BJ (cell line): ENCODE measurements around the gene CCDC33. TPM values are rescaled to one million over a fixed set of nuclear protein-coding genes. Genes with fewer than 3 reads are reported as not detected.

ENCODE experiments used
- CTCF ChIA-PET: fragments of 350-600 bp; formaldehyde crosslinking; extraction: SDS; loops from one replicate; lab custom pipeline; 2021; ENCODE audit warnings: antibody characterized with exemption, inconsistent platforms; lab: Yijun Ruan, JAX
- POLR2A ChIA-PET: fragments of 300-600 bp; sonication (Branson Sonifier 250); formaldehyde crosslinking; extraction: SDS; loops from one replicate; lab custom pipeline; 2021; ENCODE audit warnings: antibody characterized with exemption; lab: Charles Lee
- DNase-seq: peaks from one replicate; pipeline ENCODE4 v3.0.0-alpha.2; 2011; ENCODE audit warnings: low read depth
- H3K27me3 ChIP-seq: 2 replicates; pipeline ENCODE4 v1.6.0; 2011; ENCODE audit warnings: low read length; ENCODE audit not compliant: control insufficient read depth, insufficient read depth
- H3K36me3 ChIP-seq: 2 replicates; pipeline ENCODE4 v1.5.1; 2011; ENCODE audit warnings: low read length; ENCODE audit not compliant: control insufficient read depth, insufficient read depth
- H3K4me3 ChIP-seq: 2 replicates; pipeline ENCODE4 v1.5.1; 2011; ENCODE audit warnings: low read depth, mild to moderate bottlenecking, control low read depth, low read length
- polyA plus RNA-seq: library from polyadenylated mRNA; depleted of rRNA; stranded (reverse); fragments of >200 nt; gene quantifications from 2 replicates; pipeline ENCODE4 v1.2.3, GENCODE V29; 2011
- TF ChIP-seq, protein P1 (sequence below): IDR thresholded peaks from 2 replicates; pipeline ENCODE4 v1.5.1; 2011; ENCODE audit warnings: low read depth, mild to moderate bottlenecking, control low read depth, inconsistent platforms, low read length, moderate library complexity; ENCODE audit not compliant: insufficient read depth

The CCDC33 gene
- polyA plus RNA-seq, 1 experiment = 0.26 TPM

DNA sequence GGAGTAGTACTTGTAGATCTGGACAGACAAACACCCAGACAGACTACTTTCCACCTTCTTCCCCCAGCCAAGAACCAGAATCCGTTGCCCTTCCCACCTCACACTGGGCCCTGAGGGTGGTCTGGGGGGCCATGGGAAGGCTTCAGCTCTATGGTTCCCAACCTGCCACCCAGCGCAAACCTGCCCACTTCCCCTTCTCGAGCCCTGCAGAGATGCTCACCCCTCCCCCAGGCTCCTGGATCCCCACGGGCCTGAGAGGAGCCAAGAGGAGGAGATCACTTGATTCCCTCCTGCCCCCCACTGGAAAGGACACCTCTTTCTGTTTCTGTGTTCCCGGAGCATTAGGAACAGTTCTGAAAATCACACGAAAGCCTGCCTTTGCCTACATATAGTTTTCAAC, 42.2 kb upstream of the CCDC33 start:
- TF ChIP-seq, protein P1, sequence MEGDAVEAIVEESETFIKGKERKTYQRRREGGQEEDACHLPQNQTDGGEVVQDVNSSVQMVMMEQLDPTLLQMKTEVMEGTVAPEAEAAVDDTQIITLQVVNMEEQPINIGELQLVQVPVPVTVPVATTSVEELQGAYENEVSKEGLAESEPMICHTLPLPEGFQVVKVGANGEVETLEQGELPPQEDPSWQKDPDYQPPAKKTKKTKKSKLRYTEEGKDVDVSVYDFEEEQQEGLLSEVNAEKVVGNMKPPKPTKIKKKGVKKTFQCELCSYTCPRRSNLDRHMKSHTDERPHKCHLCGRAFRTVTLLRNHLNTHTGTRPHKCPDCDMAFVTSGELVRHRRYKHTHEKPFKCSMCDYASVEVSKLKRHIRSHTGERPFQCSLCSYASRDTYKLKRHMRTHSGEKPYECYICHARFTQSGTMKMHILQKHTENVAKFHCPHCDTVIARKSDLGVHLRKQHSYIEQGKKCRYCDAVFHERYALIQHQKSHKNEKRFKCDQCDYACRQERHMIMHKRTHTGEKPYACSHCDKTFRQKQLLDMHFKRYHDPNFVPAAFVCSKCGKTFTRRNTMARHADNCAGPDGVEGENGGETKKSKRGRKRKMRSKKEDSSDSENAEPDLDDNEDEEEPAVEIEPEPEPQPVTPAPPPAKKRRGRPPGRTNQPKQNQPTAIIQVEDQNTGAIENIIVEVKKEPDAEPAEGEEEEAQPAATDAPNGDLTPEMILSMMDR = no peak
- ChIA-PET CTCF (interaction anchor here (0.6 kb wide), 1 partner anchor 75 kb away, joined by 3 read pairs; no protein-coding TSS in a partner anchor), POLR2A (interaction anchor here (0.7 kb wide), 1 partner anchor 13 kb away, joined by 3 read pairs; no protein-coding TSS in a partner anchor)
- no peaks in the 10 kb centered on the region for H3K27me3 ChIP-seq
- no peaks in the 10 kb centered on the region for H3K36me3 ChIP-seq
- no peak for DNase-seq
- H3K4me3 ChIP-seq = no peak overlapping the region

DNA sequence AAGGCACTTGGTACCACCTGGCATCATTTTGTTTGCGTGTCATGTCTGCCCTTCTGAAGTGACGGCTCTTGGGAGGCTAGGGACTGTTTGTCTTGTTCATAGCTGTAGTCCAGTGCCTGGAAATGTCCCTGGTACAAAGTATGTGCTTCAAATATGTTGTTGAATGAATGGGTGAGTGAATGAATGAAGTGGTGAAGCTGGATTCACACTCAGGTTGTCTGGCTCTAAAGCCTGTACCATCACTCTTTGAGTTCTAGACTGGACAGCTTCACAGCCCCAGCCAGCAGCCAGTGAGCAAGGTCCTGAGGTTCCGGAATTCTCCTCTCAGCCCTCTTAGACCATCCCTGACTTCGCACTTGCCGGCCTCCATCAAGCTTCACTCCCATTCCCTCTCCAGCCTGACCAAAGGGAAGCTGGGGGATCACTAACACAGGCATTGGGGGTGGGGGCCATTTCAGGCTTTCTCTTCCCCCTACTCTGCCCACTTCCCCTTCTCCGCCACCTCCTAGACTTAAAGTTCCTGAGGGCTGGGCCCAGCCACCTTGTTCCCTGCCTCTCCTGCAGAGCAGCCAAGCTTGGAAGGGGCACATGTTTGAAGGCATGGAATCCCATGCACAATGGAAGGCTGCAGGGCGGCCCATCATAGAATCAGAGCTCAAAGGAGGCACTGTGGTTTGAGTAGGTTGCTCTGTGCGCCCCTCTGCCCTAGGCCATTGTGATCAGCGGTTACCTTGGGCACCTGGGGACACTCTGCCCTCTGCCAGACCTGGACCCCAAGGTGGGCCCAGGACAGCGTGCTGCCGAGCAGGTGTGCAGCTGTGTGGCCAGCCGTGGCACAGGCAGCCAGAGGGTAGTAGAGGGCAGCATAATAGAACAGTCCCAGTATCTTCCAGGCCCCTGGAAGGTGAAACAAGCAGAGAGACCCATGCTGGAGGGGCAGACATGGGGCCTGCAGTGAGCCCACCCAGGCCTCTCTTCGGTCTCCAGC, 41.3 kb upstream of the CCDC33 start:
- H3K4me3 ChIP-seq = no peak overlapping the region
- CTCF ChIA-PET = interaction anchor here (0.7 to 1.2 kb wide), 3 partner anchors 8 to 25 kb away, joined by 3 to 4 read pairs (median 3); partner anchors contain the start of gene STRA6

DNA sequence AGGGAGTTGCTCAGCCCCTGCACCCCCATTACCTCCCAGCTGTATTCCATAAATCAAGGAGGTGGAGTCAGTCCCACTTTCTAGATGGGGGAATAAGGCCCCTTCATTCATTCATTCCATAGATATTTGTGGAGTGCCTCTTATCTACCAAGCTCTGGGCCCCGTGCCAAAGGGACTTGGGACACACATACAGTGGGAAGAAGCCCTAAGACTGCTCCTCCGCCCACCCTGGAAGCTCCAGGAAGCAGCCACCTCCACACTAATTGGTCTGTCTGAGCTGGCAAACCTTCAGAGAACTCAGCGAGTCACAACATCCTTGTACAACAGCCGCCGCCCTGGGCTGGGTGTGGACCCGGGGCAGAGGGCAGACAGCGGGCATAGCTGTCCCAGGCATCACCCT, 40.0 kb upstream of the CCDC33 start:
- POLR2A ChIA-PET = interaction anchor here (0.5 to 0.9 kb wide), 2 partner anchors 23 kb away, joined by 3 read pairs; partner anchors contain the start of gene ISLR
- DNase-seq = peak; percentile 89
- Histone ChIP-seq H3K27me3 (no peaks in the 10 kb centered on the region), H3K4me3 (no peak overlapping the region), H3K36me3 (no peaks in the 10 kb centered on the region; the same call in 1 of the 2 replicates)
- TF ChIP-seq, protein P1 = no peak
- CTCF ChIA-PET = interaction anchor here (0.8 to 1.2 kb wide), 7 partner anchors 9 to 159 kb away, joined by 3 to 5 read pairs (median 3); no protein-coding TSS in a partner anchor

More for the DNA sequence above, 41.3 kb upstream of the CCDC33 start:
- no peak for DNase-seq
- H3K36me3 ChIP-seq = no peaks in the 10 kb centered on the region; the same call in 1 of the 2 replicates
- H3K27me3 ChIP-seq = no peaks in the 10 kb centered on the region
- POLR2A ChIA-PET = interaction anchor here (0.7 kb wide), 1 partner anchor 14 kb away, joined by 3 read pairs; no protein-coding TSS in a partner anchor
- TF ChIP-seq, protein P1 = no peak

DNA sequence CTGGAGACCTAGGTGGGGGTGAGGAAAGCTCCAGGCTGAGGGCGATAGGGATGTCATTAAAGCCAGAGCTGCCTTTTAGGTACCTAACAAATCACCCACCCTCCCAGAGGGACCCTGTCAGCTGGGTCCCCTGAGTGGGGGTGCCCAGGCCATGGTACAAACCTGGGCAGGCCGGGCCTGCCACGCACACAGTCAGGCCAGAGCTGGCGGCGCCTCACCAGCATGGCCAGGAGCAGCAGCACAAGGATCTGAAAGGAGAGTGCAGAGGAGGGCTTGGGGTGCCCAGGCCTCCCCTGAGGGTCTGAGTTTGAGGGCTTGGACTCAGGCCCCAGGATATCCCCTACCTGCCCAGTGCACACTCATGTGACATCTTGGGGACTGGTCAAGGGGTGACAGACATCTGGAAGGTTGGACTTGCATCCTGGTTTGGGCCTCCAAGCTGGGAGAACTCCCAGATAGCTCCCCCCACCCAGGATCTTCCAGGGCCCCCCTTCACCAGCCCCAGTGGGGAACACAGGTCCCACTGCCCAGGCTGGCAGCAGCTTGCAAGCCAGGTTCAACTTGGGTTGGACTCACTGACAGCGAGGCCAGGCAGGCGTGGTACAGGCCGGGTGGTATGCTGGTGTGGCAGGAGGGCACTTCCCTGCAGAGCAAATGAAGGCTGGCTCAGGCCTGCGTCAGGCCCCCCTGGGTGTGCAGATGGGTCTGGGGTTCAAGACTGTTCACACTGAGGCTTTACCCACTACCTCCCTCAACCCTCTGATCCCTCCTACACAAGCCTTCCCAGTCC, 38.8 kb upstream of the CCDC33 start:
- Histone ChIP-seq H3K4me3 (no peak overlapping the region), H3K27me3 (no peaks in the 10 kb centered on the region), H3K36me3 (no peaks in the 10 kb centered on the region; the same call in 1 of the 2 replicates)
- DNase-seq = no peak
- POLR2A ChIA-PET = no interaction called here
- TF ChIP-seq, protein P1 = no peak
- CTCF ChIA-PET = interaction anchor here (0.6 to 1.1 kb wide), 3 partner anchors 14 to 160 kb away, joined by 3 to 4 read pairs (median 3); no protein-coding TSS in a partner anchor
